A673 (cell line): ENCODE results near the gene TNS3.

Source experiments
- CTCF ChIP-seq: fragments of 300-800, 200-600 bp; sonication (generic); conservative IDR thresholded peaks from 2 replicates; pipeline ENCODE4 v1.5.1; 2017; ENCODE audit warnings: low read depth, mild to moderate bottlenecking, antibody characterized with exemption, low read length, moderate library complexity, mixed read lengths
- EZH2 ChIP-seq: fragments of 200-600 bp; sonication (generic); IDR thresholded peaks from 2 replicates; pipeline ENCODE4 v1.6.1; 2017; ENCODE audit warnings: borderline replicate concordance, low read depth, mild to moderate bottlenecking, mixed read lengths, antibody characterized with exemption, low read length; ENCODE audit not compliant: poor library complexity, severe bottlenecking

- TF ChIP-seq CTCF (no peak), EZH2 (no peak)
Observed at GRCh38 chr7:47411281-47411869, 170.5 kb downstream of the TNS3 start.
